ENCODE data around the gene PKHD1.

DNA sequence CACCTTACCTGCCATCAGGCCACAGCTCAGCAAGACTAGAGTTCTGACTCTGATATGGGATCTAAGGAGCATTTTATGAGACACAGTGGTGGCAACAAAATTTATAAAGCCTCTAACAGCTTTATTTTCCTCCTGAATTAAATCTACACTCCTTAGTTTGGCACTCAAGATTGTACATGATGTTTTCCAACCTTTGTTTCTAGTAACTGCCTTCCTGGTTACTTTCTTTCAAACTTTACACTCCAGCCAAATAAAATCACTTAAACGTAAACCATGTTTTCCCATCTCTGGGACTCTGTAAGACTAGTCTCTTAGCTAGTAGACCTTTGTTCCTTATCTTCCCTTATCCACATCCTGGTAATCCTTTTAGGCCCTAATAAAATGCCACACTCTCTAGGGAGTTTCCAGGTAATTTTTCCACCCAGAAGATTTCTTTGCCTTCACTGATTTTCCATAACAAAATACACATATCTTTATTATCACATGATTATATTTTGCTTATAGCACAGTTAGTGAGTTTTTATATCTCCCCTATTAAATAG is 92.1 kb downstream of the PKHD1 start:
- TF ChIP-seq, protein P1, sequence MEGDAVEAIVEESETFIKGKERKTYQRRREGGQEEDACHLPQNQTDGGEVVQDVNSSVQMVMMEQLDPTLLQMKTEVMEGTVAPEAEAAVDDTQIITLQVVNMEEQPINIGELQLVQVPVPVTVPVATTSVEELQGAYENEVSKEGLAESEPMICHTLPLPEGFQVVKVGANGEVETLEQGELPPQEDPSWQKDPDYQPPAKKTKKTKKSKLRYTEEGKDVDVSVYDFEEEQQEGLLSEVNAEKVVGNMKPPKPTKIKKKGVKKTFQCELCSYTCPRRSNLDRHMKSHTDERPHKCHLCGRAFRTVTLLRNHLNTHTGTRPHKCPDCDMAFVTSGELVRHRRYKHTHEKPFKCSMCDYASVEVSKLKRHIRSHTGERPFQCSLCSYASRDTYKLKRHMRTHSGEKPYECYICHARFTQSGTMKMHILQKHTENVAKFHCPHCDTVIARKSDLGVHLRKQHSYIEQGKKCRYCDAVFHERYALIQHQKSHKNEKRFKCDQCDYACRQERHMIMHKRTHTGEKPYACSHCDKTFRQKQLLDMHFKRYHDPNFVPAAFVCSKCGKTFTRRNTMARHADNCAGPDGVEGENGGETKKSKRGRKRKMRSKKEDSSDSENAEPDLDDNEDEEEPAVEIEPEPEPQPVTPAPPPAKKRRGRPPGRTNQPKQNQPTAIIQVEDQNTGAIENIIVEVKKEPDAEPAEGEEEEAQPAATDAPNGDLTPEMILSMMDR (IDR thresholded peaks at IDR 0.05; ENCODE audit: control extremely low read depth in 1 of 3, insufficient read depth in 1 of 3, low read depth in 1 of 3, low read length in 3 of 3), result no peak
- TF ChIP-seq RAD21 (IDR thresholded peaks at IDR 0.05 in 1 of 2, conservative IDR thresholded peaks at IDR 0.05 in 1 of 2; ENCODE audit: low read depth in 2 of 2, low read length in 2 of 2), result no peak
- no peak for TF ChIP-seq JUND (IDR thresholded peaks at IDR 0.05; ENCODE audit: low read length)
- TF ChIP-seq SIN3A (conservative IDR thresholded peaks at IDR 0.05 in 1 of 2, IDR thresholded peaks at IDR 0.05 in 1 of 2; ENCODE audit: low read depth in 1 of 2, low read length in 2 of 2), result no peak
- TF ChIP-seq POLR2A (IDR thresholded peaks at IDR 0.05; ENCODE audit: control extremely low read depth in 1 of 2, low read depth in 2 of 2, low read length in 2 of 2), result no peak

All from H1 (cell line).